GM23338 (cell line): Measurements from ENCODE around the gene HACD1. TPM values are rescaled to one million over a fixed set of nuclear protein-coding genes. Genes with fewer than 3 reads are reported as not detected.

Source experiments
- ATAC-seq: fragments of 200-7000 bp; cut with Tn5 transposase; 3 replicates; pipeline ENCODE4 v1.9.1; 2020
- DNase-seq: peaks from one replicate; pipeline ENCODE4 v3.0.0-alpha.2; 2015; ENCODE audit warnings: low spot score
- H2AFZ ChIP-seq: fragments of 200-600 bp; sonication (generic); 2 replicates; pipeline ENCODE4 v1.8.0; 2016; ENCODE audit warnings: antibody characterized with exemption, mild to moderate bottlenecking, moderate library complexity
- H3F3A ChIP-seq: fragments of 200-600 bp; sonication (generic); replicated peaks from 2 replicates; pipeline ENCODE4 v1.8.0; 2017; ENCODE audit warnings: antibody characterized with exemption, mixed run types, low read depth
- H3K27ac ChIP-seq: fragments of 200-600 bp; sonication (generic); 2 replicates; pipeline ENCODE4 v1.6.1; 2016; ENCODE audit warnings: low read depth
- H3K27me3 ChIP-seq: fragments of 200-600 bp; sonication (generic); 2 replicates; pipeline ENCODE4 v1.8.0; 2016; ENCODE audit warnings: mild to moderate bottlenecking, mixed run types, moderate library complexity; ENCODE audit not compliant: insufficient read depth
- H3K36me3 ChIP-seq: fragments of 200-600 bp; sonication (generic); 2 replicates; pipeline ENCODE4 v1.8.0; 2016; ENCODE audit warnings: mild to moderate bottlenecking; ENCODE audit not compliant: insufficient read depth
- H3K4me1 ChIP-seq: fragments of 200-600 bp; sonication (generic); 2 replicates; pipeline ENCODE4 v1.8.0; 2016; ENCODE audit warnings: mild to moderate bottlenecking, moderate library complexity; ENCODE audit not compliant: insufficient read depth
- H3K4me2 ChIP-seq: fragments of 200-600 bp; sonication (generic); 2 replicates; pipeline ENCODE4 v1.7.1; 2017; ENCODE audit warnings: mixed run types
- H3K4me3 ChIP-seq: fragments of 200-600 bp; sonication (generic); 2 replicates; pipeline ENCODE4 v1.6.1; 2016; ENCODE audit warnings: mixed run types
- H3K79me2 ChIP-seq: fragments of 200-600 bp; sonication (generic); replicated peaks from 2 replicates; pipeline ENCODE4 v1.8.0; 2017; ENCODE audit warnings: mild to moderate bottlenecking; ENCODE audit not compliant: insufficient read depth
- H3K9me2 ChIP-seq: fragments of 200-600 bp; sonication (generic); 2 replicates; pipeline ENCODE4 v1.8.0; 2017; ENCODE audit not compliant: insufficient read depth
- H4K20me1 ChIP-seq: fragments of 200-600 bp; sonication (generic); replicated peaks from 2 replicates; pipeline ENCODE4 v1.8.0; 2017; ENCODE audit warnings: mild to moderate bottlenecking; ENCODE audit not compliant: insufficient read depth
- H3K27ac Mint-ChIP-seq: 2 replicates; pipeline ENCODE4 v1.8.0; 2020; ENCODE audit warnings: inconsistent platforms, mild to moderate bottlenecking, moderate library complexity, mixed read lengths
- H3K27me3 Mint-ChIP-seq: 3 replicates; pipeline ENCODE4 v1.8.0; 2022; ENCODE audit warnings: low read depth, mild to moderate bottlenecking, moderate library complexity, mixed read lengths, inconsistent platforms; ENCODE audit not compliant: insufficient read depth, poor library complexity
- H3K36me3 Mint-ChIP-seq: 3 replicates; pipeline ENCODE4 v1.8.0; 2021; ENCODE audit warnings: low read depth, mild to moderate bottlenecking, inconsistent platforms, moderate library complexity, mixed read lengths
- H3K4me1 Mint-ChIP-seq: 3 replicates; pipeline ENCODE4 v1.8.0; 2020; ENCODE audit warnings: mild to moderate bottlenecking, inconsistent platforms, mixed read lengths
- H3K4me3 Mint-ChIP-seq: 3 replicates; pipeline ENCODE4 v1.8.0; 2021; ENCODE audit warnings: moderate library complexity, mild to moderate bottlenecking, inconsistent platforms, mixed read lengths
- H3K9me3 Mint-ChIP-seq: 3 replicates; pipeline ENCODE4 v1.8.0; 2020; ENCODE audit warnings: moderate library complexity, mild to moderate bottlenecking, inconsistent platforms, mixed read lengths
- CREB1 ChIP-seq: fragments of 250-450 bp; sonication (Bioruptor Pico); IDR thresholded peaks from 2 replicates; pipeline ENCODE4 v1.5.0; 2020; ENCODE audit warnings: low read depth, mild to moderate bottlenecking, moderate library complexity
- EZH2 ChIP-seq: fragments of 200-600 bp; sonication (generic); IDR thresholded peaks from one replicate; pipeline ENCODE4 v1.8.0; 2017; ENCODE audit warnings: antibody characterized with exemption, mild to moderate bottlenecking, low read depth; ENCODE audit not compliant: unreplicated experiment
- EZH2phosphoT487 ChIP-seq: fragments of 200-600 bp; sonication (generic); IDR thresholded peaks from one replicate; pipeline ENCODE4 v1.8.1; 2018; ENCODE audit warnings: antibody characterized with exemption; ENCODE audit not compliant: unreplicated experiment
- JUNB ChIP-seq: IDR thresholded peaks from one replicate; pipeline ENCODE4 v1.6.1; 2016; ENCODE audit warnings: antibody characterized with exemption; ENCODE audit not compliant: unreplicated experiment
- NANOG ChIP-seq: IDR thresholded peaks from 2 replicates; pipeline ENCODE4 v1.6.1; 2016; ENCODE audit warnings: antibody characterized with exemption, borderline replicate concordance
- POLR2AphosphoS5 ChIP-seq: IDR thresholded peaks from 2 replicates; pipeline ENCODE4 v1.6.1; 2016; ENCODE audit warnings: antibody characterized with exemption, low read depth
- STAT1 ChIP-seq: IDR thresholded peaks from one replicate; pipeline ENCODE4 v1.6.1; 2016; ENCODE audit warnings: antibody characterized with exemption; ENCODE audit not compliant: unreplicated experiment
- ZNF114 ChIP-seq: fragments of 250-450 bp; sonication (Bioruptor Pico); IDR thresholded peaks from 2 replicates; pipeline ENCODE4 v1.5.0; 2020; ENCODE audit warnings: mild to moderate bottlenecking, moderate library complexity
- ZNF331 ChIP-seq: fragments of 250-450 bp; sonication (Bioruptor Pico); IDR thresholded peaks from 2 replicates; pipeline ENCODE4 v1.5.0; 2020; ENCODE audit warnings: low read depth, mild to moderate bottlenecking, moderate library complexity
- polyA plus RNA-seq: library from polyadenylated mRNA; unstranded; fragments of >200 nt; fragmentation: Nextera tagmentation; extraction: Ambion mirVana; gene quantifications from 2 replicates; pipeline ENCODE4 v1.2.1, GENCODE V29; 2016
- total RNA-seq: library from RNA; depleted of rRNA; stranded (reverse); fragments of >200 nt; shearing (Covaris generic); gene quantifications from 2 replicates; pipeline ENCODE4 v1.2.3, GENCODE V29; 2014
- TF ChIP-seq, protein P1 (sequence below): IDR thresholded peaks from 2 replicates; pipeline ENCODE4 v1.6.1; 2016; ENCODE audit warnings: antibody characterized with exemption
- TF ChIP-seq, protein P2 (sequence below): IDR thresholded peaks from one replicate; pipeline ENCODE4 v1.6.1; 2018; ENCODE audit warnings: antibody characterized with exemption; ENCODE audit not compliant: unreplicated experiment
- TF ChIP-seq, protein P3 (sequence below): fragments of 250-450 bp; sonication (Bioruptor Pico); IDR thresholded peaks from 2 replicates; pipeline ENCODE4 v1.5.0; 2020; ENCODE audit warnings: mild to moderate bottlenecking, moderate library complexity
- TF ChIP-seq, protein P4 (sequence below), 2 experiments: fragments of 200-600 bp in 1 of 2; sonication (generic) in 1 of 2; conservative IDR thresholded peaks; 2 replicates each; pipeline versions ENCODE4 v1.5.1 to v1.6.1; 2016 to 2017; ENCODE audit warnings: antibody characterized with exemption in 2 of 2, low read depth in 2 of 2, mild to moderate bottlenecking in 2 of 2, moderate library complexity in 1 of 2

The HACD1 gene
- total and polyA plus RNA-seq, 2 experiments from 2014 or later = 32.2 to 66.2 TPM

DNA sequence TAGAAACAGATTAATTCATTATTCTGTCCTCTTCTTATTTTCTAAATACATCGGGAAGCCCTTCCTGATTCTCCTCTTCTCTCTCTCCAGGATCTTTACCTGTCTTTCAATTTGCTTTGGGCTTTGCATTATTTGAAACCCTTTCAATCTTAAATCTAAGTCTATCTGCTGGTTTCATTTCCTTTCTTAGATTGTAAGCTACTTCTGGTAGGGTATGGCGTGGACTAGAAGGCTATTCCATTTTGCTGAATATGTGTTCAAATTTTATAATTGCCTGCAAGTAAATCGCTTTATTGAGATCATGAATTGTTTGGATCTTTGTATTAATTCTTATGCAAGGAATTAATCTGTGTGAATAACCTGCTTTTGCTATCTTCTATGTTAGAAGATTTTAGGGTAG, 37.8 kb upstream of the HACD1 start:
- Histone ChIP-seq H3K4me3 (no peak overlapping the region), H3K27me3 (no peaks in the 10 kb centered on the region), H3K27ac (no peak overlapping the region), H3K4me1 (peaks cover 45% of the 10 kb centered on the region), H2AFZ (no peak overlapping the region), H3K36me3 (peaks cover 6% of the 10 kb centered on the region; the same call in 1 of the 2 replicates), H4K20me1 (no peaks in the 10 kb centered on the region), H3K9me2 (no peaks in the 10 kb centered on the region), H3K79me2 (peaks cover 97% of the 10 kb centered on the region), H3K4me2 (no peak overlapping the region), H3F3A (no peaks in the 10 kb centered on the region; the same call in 1 of the 2 replicates)
- no peak overlapping the region for H3K27ac Mint-ChIP-seq
- DNase-seq (no peak), ATAC-seq (no peak)
- TF ChIP-seq EZH2 (no peak), EZH2phosphoT487 (no peak), ZNF114 (no peak), STAT1 (no peak), POLR2AphosphoS5 (no peak), NANOG (no peak), ZNF331 (no peak), CREB1 (CRISPR knock-in tag) (no peak), JUNB (no peak)
- TF ChIP-seq, protein P1, sequence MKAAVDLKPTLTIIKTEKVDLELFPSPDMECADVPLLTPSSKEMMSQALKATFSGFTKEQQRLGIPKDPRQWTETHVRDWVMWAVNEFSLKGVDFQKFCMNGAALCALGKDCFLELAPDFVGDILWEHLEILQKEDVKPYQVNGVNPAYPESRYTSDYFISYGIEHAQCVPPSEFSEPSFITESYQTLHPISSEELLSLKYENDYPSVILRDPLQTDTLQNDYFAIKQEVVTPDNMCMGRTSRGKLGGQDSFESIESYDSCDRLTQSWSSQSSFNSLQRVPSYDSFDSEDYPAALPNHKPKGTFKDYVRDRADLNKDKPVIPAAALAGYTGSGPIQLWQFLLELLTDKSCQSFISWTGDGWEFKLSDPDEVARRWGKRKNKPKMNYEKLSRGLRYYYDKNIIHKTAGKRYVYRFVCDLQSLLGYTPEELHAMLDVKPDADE = no peak
- TF ChIP-seq, protein P2, sequence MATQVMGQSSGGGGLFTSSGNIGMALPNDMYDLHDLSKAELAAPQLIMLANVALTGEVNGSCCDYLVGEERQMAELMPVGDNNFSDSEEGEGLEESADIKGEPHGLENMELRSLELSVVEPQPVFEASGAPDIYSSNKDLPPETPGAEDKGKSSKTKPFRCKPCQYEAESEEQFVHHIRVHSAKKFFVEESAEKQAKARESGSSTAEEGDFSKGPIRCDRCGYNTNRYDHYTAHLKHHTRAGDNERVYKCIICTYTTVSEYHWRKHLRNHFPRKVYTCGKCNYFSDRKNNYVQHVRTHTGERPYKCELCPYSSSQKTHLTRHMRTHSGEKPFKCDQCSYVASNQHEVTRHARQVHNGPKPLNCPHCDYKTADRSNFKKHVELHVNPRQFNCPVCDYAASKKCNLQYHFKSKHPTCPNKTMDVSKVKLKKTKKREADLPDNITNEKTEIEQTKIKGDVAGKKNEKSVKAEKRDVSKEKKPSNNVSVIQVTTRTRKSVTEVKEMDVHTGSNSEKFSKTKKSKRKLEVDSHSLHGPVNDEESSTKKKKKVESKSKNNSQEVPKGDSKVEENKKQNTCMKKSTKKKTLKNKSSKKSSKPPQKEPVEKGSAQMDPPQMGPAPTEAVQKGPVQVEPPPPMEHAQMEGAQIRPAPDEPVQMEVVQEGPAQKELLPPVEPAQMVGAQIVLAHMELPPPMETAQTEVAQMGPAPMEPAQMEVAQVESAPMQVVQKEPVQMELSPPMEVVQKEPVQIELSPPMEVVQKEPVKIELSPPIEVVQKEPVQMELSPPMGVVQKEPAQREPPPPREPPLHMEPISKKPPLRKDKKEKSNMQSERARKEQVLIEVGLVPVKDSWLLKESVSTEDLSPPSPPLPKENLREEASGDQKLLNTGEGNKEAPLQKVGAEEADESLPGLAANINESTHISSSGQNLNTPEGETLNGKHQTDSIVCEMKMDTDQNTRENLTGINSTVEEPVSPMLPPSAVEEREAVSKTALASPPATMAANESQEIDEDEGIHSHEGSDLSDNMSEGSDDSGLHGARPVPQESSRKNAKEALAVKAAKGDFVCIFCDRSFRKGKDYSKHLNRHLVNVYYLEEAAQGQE = no peak
- TF ChIP-seq, protein P3, sequence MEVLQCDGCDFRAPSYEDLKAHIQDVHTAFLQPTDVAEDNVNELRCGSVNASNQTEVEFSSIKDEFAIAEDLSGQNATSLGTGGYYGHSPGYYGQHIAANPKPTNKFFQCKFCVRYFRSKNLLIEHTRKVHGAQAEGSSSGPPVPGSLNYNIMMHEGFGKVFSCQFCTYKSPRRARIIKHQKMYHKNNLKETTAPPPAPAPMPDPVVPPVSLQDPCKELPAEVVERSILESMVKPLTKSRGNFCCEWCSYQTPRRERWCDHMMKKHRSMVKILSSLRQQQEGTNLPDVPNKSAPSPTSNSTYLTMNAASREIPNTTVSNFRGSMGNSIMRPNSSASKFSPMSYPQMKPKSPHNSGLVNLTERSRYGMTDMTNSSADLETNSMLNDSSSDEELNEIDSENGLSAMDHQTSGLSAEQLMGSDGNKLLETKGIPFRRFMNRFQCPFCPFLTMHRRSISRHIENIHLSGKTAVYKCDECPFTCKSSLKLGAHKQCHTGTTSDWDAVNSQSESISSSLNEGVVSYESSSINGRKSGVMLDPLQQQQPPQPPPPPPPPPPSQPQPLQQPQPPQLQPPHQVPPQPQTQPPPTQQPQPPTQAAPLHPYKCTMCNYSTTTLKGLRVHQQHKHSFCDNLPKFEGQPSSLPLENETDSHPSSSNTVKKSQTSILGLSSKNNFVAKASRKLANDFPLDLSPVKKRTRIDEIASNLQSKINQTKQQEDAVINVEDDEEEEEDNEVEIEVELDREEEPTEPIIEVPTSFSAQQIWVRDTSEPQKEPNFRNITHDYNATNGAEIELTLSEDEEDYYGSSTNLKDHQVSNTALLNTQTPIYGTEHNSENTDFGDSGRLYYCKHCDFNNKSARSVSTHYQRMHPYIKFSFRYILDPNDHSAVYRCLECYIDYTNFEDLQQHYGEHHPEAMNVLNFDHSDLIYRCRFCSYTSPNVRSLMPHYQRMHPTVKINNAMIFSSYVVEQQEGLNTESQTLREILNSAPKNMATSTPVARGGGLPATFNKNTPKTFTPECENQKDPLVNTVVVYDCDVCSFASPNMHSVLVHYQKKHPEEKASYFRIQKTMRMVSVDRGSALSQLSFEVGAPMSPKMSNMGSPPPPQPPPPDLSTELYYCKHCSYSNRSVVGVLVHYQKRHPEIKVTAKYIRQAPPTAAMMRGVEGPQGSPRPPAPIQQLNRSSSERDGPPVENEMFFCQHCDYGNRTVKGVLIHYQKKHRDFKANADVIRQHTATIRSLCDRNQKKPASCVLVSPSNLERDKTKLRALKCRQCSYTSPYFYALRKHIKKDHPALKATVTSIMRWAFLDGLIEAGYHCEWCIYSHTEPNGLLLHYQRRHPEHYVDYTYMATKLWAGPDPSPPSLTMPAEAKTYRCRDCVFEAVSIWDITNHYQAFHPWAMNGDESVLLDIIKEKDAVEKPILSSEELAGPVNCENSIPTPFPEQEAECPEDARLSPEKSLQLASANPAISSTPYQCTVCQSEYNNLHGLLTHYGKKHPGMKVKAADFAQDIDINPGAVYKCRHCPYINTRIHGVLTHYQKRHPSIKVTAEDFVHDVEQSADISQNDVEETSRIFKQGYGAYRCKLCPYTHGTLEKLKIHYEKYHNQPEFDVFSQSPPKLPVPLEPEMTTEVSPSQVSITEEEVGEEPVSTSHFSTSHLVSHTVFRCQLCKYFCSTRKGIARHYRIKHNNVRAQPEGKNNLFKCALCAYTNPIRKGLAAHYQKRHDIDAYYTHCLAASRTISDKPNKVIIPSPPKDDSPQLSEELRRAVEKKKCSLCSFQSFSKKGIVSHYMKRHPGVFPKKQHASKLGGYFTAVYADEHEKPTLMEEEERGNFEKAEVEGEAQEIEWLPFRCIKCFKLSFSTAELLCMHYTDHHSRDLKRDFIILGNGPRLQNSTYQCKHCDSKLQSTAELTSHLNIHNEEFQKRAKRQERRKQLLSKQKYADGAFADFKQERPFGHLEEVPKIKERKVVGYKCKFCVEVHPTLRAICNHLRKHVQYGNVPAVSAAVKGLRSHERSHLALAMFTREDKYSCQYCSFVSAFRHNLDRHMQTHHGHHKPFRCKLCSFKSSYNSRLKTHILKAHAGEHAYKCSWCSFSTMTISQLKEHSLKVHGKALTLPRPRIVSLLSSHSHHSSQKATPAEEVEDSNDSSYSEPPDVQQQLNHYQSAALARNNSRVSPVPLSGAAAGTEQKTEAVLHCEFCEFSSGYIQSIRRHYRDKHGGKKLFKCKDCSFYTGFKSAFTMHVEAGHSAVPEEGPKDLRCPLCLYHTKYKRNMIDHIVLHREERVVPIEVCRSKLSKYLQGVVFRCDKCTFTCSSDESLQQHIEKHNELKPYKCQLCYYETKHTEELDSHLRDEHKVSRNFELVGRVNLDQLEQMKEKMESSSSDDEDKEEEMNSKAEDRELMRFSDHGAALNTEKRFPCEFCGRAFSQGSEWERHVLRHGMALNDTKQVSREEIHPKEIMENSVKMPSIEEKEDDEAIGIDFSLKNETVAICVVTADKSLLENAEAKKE (CRISPR knock-in tag) = no peak
- TF ChIP-seq, protein P4, sequence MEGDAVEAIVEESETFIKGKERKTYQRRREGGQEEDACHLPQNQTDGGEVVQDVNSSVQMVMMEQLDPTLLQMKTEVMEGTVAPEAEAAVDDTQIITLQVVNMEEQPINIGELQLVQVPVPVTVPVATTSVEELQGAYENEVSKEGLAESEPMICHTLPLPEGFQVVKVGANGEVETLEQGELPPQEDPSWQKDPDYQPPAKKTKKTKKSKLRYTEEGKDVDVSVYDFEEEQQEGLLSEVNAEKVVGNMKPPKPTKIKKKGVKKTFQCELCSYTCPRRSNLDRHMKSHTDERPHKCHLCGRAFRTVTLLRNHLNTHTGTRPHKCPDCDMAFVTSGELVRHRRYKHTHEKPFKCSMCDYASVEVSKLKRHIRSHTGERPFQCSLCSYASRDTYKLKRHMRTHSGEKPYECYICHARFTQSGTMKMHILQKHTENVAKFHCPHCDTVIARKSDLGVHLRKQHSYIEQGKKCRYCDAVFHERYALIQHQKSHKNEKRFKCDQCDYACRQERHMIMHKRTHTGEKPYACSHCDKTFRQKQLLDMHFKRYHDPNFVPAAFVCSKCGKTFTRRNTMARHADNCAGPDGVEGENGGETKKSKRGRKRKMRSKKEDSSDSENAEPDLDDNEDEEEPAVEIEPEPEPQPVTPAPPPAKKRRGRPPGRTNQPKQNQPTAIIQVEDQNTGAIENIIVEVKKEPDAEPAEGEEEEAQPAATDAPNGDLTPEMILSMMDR (conservative IDR thresholded peaks at IDR 0.05; ENCODE audit: low read depth in 2 of 2) = no peak
- peaks cover 30% of the 10 kb centered on the region for H3K4me1 Mint-ChIP-seq
- H3K9me3 Mint-ChIP-seq = peaks cover 36% of the 10 kb centered on the region
- no peaks in the 10 kb centered on the region for H3K27me3 Mint-ChIP-seq
- H3K36me3 Mint-ChIP-seq = peaks cover 61% of the 10 kb centered on the region
- H3K4me3 Mint-ChIP-seq = no peak overlapping the region
